Body of pancreas (tissue), 4 donors: ENCODE measurements around the gene AUTS2. TPM values are rescaled to one million over a fixed set of nuclear protein-coding genes. Genes with fewer than 3 reads are reported as not detected.

Experiments
- ATAC-seq: fragments of 150-250 bp; one replicate; pipeline ENCODE4 v1.9.1; 2016
- DNase-seq, 4 donors: peaks; one replicate each; pipeline ENCODE4 v3.0.0-alpha.2; 2019
- H3K27ac ChIP-seq, 4 donors: fragments of 200-600 bp; sonication (generic); 1 replicate in 3 of 4; 2 replicates in 1 of 4; pipeline versions ENCODE4 v1.5.1 to v1.6.1; 2016 to 2019; ENCODE audit warnings: mild to moderate bottlenecking in 1 of 4, mixed read lengths in 1 of 4, moderate library complexity in 1 of 4
- H3K27me3 ChIP-seq, 2 donors: fragments of 200-600 bp; sonication (generic); one replicate each; pipeline ENCODE4 v1.6.0; 2016; ENCODE audit warnings: mild to moderate bottlenecking in 1 of 2
- H3K36me3 ChIP-seq, 2 donors: fragments of 200-600 bp; sonication (generic); replicated peaks in 1 of 2; 2 replicates each; pipeline ENCODE4 v1.5.1; 2016; ENCODE audit warnings: low read depth in 2 of 2; ENCODE audit not compliant: insufficient read depth in 1 of 2
- H3K4me1 ChIP-seq: fragments of 200-600 bp; sonication (generic); one replicate; pipeline ENCODE4 v1.6.0; 2016
- H3K4me3 ChIP-seq, 2 donors: fragments of 200-600 bp; sonication (generic); 1 replicate in 1 of 2; 2 replicates in 1 of 2; pipeline ENCODE4 v1.5.1; 2016 to 2019
- H3K9me3 ChIP-seq, 3 donors: fragments of 200-600 bp; sonication (generic); 1 replicate in 2 of 3; 2 replicates in 1 of 3; pipeline ENCODE4 v1.5.1; 2016
- POLR2A ChIP-seq, 3 donors: fragments of 450-650 bp; IDR thresholded peaks; one replicate each; pipeline ENCODE4 v1.6.1; 2016; ENCODE audit warnings: antibody characterized with exemption in 3 of 3, mild to moderate bottlenecking in 2 of 3
- WGBS, 2 donors: methylation state at CpG; one replicate each; pipeline ENCODE4 v1.1.5; 2017; 5-methylcytosine and 5-hydroxymethylcytosine counted together
- intact Hi-C: fragments of 100-400 bp; cut with DNase I; formaldehyde crosslinking; loops from one replicate; pipeline ENCODE4 v1.15.1; 2023
- total RNA-seq, 2 donors: library from RNA; depleted of rRNA; stranded (reverse); fragments of >200 nt; gene quantifications; one replicate each; pipeline ENCODE4 v1.1.0, GENCODE V29; 2016
- TF ChIP-seq, protein P1 (sequence below), 7 experiments: fragments of 450-650 bp in 4 of 7; fragments of 200-600 bp in 3 of 7; sonication (generic) in 3 of 7; IDR thresholded peaks; one replicate each; pipeline ENCODE4 v1.5.1; 2016 to 2019; ENCODE audit warnings: antibody characterized with exemption in 7 of 7

AUTS2 gene
- total RNA-seq, 2 donors from 2014 or later = 11.7 to 18.5 TPM

DNA sequence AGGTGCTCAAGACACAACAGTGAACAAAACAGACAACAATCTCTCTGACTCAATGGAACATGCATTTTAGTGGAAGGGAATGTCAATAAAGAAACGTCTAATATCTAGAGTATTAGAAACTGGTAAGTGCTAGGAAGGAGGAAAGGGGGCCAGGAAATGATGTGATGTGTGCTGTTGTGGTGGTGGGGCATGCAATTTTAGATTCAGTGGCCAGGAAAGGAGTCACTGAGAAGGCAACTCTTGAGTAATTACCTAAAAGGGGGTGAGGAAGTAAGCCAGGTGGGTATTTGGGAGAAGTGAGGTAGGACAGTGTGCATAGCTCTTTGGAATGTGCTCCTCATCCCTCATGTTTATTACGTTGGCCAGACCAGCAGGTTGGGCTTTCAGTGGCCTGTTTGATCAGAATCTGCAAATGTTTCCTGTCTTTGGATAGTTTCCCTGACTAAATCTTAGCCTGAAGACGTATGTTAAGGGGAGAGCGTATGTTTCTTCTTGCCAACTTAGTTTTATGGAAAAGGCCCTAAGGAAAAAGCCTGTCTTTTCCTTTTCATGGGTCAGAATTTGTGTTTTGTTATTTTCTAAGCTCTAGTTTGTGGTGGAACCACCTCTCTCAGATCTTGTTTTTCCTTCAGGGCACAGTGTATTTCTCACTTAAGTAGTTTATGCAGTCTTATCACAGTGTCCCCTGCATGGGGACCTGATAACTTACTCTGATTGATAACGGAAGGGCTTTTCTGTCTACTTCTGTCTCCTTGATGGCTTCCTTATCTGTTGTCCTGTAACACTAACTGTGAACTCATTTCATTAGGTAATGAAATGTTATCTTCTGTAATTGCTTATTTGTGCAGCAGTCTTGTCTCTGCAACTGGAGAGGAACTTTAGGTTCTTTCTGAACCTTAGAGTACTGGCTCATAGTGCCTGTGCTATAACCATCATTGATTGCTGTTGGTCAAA, 203.7 kb downstream of the AUTS2 start:
- 53 to 64% methylated on average over 5 of the region's 5 CpGs for WGBS, 2 donors
- ATAC-seq (no peak), DNase-seq (no peak)
- H3K36me3 ChIP-seq = no peaks in the 10 kb centered on the region
- no peak for TF ChIP-seq POLR2A (IDR thresholded peaks at IDR 0.05)
- TF ChIP-seq, protein P1, sequence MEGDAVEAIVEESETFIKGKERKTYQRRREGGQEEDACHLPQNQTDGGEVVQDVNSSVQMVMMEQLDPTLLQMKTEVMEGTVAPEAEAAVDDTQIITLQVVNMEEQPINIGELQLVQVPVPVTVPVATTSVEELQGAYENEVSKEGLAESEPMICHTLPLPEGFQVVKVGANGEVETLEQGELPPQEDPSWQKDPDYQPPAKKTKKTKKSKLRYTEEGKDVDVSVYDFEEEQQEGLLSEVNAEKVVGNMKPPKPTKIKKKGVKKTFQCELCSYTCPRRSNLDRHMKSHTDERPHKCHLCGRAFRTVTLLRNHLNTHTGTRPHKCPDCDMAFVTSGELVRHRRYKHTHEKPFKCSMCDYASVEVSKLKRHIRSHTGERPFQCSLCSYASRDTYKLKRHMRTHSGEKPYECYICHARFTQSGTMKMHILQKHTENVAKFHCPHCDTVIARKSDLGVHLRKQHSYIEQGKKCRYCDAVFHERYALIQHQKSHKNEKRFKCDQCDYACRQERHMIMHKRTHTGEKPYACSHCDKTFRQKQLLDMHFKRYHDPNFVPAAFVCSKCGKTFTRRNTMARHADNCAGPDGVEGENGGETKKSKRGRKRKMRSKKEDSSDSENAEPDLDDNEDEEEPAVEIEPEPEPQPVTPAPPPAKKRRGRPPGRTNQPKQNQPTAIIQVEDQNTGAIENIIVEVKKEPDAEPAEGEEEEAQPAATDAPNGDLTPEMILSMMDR (IDR thresholded peaks at IDR 0.05) = no peak
- no peaks in the 10 kb centered on the region for H3K9me3 ChIP-seq
- H3K4me3 ChIP-seq = no peak overlapping the region
- H3K4me1 ChIP-seq = peaks cover 12% of the 10 kb centered on the region
- H3K27me3 ChIP-seq = no peaks in the 10 kb centered on the region
- intact Hi-C loops = no loop called here
- no peak overlapping the region for H3K27ac ChIP-seq

GRCh38 chr7:69803699-69804516, 205.6 kb downstream of the AUTS2 start:
- no peaks in the 10 kb centered on the region for H3K36me3 ChIP-seq
- no peak overlapping the region for H3K27ac ChIP-seq
- TF ChIP-seq POLR2A (IDR thresholded peaks at IDR 0.05) = no peak
- TF ChIP-seq, protein P1 (IDR thresholded peaks at IDR 0.05) = no peak
- H3K9me3 ChIP-seq = no peaks in the 10 kb centered on the region
- no peak overlapping the region for H3K4me3 ChIP-seq
- ATAC-seq (no peak), DNase-seq (no peak)
- intact Hi-C loops = no loop called here
- 75 to 87% methylated on average over 5 of the region's 5 CpGs for WGBS, 2 donors
- no peaks in the 10 kb centered on the region for H3K27me3 ChIP-seq
- H3K4me1 ChIP-seq = peaks cover 12% of the 10 kb centered on the region

DNA sequence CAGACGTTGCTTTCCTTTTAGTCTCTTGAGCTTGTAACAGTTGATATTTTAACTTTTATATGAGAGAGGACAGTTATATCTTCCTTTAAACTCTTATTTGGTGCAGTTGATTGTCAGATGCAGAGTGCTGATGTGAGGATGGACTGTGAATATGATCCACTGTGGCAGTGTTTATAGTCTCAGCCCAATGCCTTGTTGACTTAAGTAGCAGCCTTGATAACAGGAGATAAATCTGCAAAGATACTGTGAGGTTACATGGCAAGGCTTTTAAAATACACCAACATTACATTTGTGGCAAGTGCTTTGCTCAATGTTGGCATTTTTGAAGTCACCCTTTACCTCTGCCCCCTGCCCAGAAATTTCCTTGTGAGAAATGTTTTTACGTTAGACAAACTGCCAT, 206.7 kb downstream of the AUTS2 start:
- Histone ChIP-seq H3K4me1 (peaks cover 11% of the 10 kb centered on the region), H3K9me3 (no peaks in the 10 kb centered on the region), H3K36me3 (no peaks in the 10 kb centered on the region), H3K27ac (no peak overlapping the region), H3K27me3 (no peaks in the 10 kb centered on the region), H3K4me3 (no peak overlapping the region)
- WGBS, 2 donors = 62 to 71% methylated on average over 2 of the region's 2 CpGs
- TF ChIP-seq POLR2A (IDR thresholded peaks at IDR 0.05) = no peak
- TF ChIP-seq, protein P1 (IDR thresholded peaks at IDR 0.05) = no peak
- intact Hi-C loops = no loop called here
- ATAC-seq (no peak), DNase-seq (no peak)

DNA sequence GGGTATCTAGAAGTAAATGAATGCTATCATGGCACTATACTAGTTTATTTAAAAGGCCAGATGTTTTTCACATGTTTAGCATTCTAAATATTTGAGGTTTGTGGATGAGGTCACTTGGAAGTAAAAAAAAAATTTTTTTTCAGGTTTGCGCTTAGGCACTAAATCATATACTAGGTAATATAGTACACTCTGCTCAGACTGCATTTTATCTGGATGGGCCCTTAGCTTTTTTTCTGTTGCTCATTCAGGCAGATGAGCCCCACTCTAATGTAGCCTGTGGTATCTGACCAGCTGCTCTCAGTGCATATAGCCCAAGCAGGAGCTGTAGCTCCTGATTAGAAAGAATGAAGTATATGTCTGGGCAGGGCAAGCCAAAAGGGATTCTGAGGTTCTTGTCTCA, 210.1 kb downstream of the AUTS2 start:
- intact Hi-C loops = no loop called here
- no peak for DNase-seq
- no peaks in the 10 kb centered on the region for H3K27me3 ChIP-seq
- ATAC-seq = no peak
- TF ChIP-seq, protein P1 (IDR thresholded peaks at IDR 0.05) = no peak
- TF ChIP-seq POLR2A (IDR thresholded peaks at IDR 0.05) = no peak
- no peak overlapping the region for H3K4me3 ChIP-seq
- no peaks in the 10 kb centered on the region for H3K9me3 ChIP-seq
- no peaks in the 10 kb centered on the region for H3K36me3 ChIP-seq
- no peak overlapping the region for H3K27ac ChIP-seq
- no peaks in the 10 kb centered on the region for H3K4me1 ChIP-seq
- 97% methylated on average over 1 of the region's 1 CpG for WGBS, 2 donors
